ENCODE data around the gene G6PC2. TPM values are rescaled to one million over a fixed set of nuclear protein-coding genes. Genes with fewer than 3 reads are reported as not detected.

G6PC2 gene
- total RNA-seq, 1 donor from 2014 or later = not detected

DNA sequence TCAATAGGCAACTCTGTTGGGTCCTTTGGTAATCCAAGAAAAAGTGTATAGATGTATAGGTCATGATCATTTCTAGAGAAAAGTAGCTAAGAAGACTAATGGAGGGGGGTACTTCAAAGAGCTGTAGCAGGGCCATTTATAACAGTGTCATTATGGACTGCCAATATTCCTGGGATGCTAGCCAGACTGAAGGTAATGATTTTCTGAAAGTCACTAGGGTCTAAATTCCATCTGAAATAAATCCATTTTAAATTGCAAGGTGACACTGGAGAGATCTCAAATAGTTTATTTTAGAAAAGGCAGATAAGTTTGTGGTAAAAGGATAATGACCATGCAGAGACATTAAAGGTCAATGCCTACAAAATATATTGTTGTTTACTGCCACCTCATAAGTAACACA lies 6.4 kb upstream of the G6PC2 start:
- Mint-ChIP-seq H3K27me3 (ENCODE audit: unreplicated experiment) (no peaks in the 10 kb centered on the region), H3K9me3 (ENCODE audit: unreplicated experiment) (peaks cover 2% of the 10 kb centered on the region), H3K27ac (ENCODE audit: unreplicated experiment) (no peak overlapping the region), H3K36me3 (ENCODE audit: unreplicated experiment) (no peaks in the 10 kb centered on the region), H3K4me3 (ENCODE audit: unreplicated experiment) (no peak overlapping the region), H3K4me1 (ENCODE audit: low read depth, unreplicated experiment) (peaks cover 5% of the 10 kb centered on the region)
- DNase-seq = no peak
- TF ChIP-seq, protein P1, sequence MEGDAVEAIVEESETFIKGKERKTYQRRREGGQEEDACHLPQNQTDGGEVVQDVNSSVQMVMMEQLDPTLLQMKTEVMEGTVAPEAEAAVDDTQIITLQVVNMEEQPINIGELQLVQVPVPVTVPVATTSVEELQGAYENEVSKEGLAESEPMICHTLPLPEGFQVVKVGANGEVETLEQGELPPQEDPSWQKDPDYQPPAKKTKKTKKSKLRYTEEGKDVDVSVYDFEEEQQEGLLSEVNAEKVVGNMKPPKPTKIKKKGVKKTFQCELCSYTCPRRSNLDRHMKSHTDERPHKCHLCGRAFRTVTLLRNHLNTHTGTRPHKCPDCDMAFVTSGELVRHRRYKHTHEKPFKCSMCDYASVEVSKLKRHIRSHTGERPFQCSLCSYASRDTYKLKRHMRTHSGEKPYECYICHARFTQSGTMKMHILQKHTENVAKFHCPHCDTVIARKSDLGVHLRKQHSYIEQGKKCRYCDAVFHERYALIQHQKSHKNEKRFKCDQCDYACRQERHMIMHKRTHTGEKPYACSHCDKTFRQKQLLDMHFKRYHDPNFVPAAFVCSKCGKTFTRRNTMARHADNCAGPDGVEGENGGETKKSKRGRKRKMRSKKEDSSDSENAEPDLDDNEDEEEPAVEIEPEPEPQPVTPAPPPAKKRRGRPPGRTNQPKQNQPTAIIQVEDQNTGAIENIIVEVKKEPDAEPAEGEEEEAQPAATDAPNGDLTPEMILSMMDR (IDR thresholded peaks at IDR 0.05; ENCODE audit: partially characterized antibody, unreplicated experiment) = no peak

DNA sequence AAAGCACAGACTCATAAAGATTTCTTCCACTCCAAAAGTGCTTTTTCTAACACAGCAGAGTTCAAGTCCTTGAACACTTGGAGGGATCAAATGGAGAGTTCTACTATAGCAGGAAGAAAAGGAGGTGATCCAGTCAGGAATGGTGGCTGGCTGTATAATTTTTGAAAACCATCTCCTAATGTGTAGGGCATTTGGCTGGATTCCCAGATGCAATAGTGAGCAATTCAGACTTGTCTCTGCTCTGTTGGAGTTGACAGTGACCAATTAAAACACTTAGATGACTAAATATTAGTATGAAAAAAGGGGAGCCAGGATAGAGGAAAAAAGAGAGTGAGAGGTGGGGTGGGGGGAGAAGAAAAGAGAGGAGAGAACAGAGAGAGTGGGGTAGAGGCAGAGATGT lies 5.3 kb upstream of the G6PC2 start:
- no peaks in the 10 kb centered on the region for H3K9me3 Mint-ChIP-seq (ENCODE audit: unreplicated experiment)
- no peaks in the 10 kb centered on the region for H3K36me3 Mint-ChIP-seq (ENCODE audit: unreplicated experiment)
- H3K4me1 Mint-ChIP-seq (ENCODE audit: low read depth, unreplicated experiment) = no peaks in the 10 kb centered on the region
- no peak for DNase-seq
- TF ChIP-seq, protein P1 (IDR thresholded peaks at IDR 0.05; ENCODE audit: partially characterized antibody, unreplicated experiment) = no peak
- peaks cover 1% of the 10 kb centered on the region for H3K27me3 Mint-ChIP-seq (ENCODE audit: unreplicated experiment)
- no peak overlapping the region for H3K4me3 Mint-ChIP-seq (ENCODE audit: unreplicated experiment)
- no peak overlapping the region for H3K27ac Mint-ChIP-seq (ENCODE audit: unreplicated experiment)

DNA sequence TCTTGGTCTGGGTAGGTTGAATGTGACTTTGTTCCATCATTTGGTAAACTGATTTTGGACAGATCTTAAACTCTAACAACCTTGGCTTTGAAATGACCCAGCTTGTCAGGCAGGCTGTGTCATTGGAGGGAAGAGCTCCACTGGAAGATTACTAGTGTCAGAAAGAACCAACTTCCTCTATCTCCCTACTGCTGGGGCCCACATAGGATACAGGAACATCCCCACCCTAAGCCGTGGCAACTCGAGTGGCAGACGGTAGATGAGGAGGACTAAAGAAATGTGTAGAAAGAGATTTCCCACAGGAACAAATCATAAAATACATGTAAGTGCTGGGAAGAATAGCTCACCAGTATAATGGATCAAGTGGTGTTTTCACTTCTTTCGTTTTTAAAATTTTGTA lies 4.3 kb upstream of the G6PC2 start:
- H3K9me3 Mint-ChIP-seq (ENCODE audit: unreplicated experiment) = no peaks in the 10 kb centered on the region
- no peak for DNase-seq
- TF ChIP-seq, protein P1 (IDR thresholded peaks at IDR 0.05; ENCODE audit: partially characterized antibody, unreplicated experiment) = no peak
- no peaks in the 10 kb centered on the region for H3K4me1 Mint-ChIP-seq (ENCODE audit: low read depth, unreplicated experiment)
- H3K36me3 Mint-ChIP-seq (ENCODE audit: unreplicated experiment) = no peaks in the 10 kb centered on the region
- H3K27ac Mint-ChIP-seq (ENCODE audit: unreplicated experiment) = no peak overlapping the region
- H3K4me3 Mint-ChIP-seq (ENCODE audit: unreplicated experiment) = no peak overlapping the region
- peaks cover 1% of the 10 kb centered on the region for H3K27me3 Mint-ChIP-seq (ENCODE audit: unreplicated experiment)

DNA sequence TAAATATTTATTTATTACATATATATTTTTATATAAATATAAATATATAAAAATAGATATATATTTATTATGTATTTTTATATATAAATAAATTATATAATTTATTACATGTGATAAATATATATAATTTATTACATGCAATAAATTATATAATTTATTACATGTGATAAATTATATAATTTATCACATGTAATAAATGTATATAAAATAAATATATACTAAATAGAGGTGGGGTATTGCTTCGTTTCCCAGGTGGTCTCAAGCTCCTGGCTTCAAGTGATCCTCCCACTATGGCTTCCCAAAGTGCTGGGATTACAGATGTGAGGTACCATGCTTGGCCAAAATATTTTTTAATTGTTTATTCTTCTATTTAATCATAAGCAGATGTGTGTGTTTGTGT lies 3.6 kb upstream of the G6PC2 start:
- Mint-ChIP-seq H3K4me3 (ENCODE audit: unreplicated experiment) (no peak overlapping the region), H3K9me3 (ENCODE audit: unreplicated experiment) (no peaks in the 10 kb centered on the region), H3K27me3 (ENCODE audit: unreplicated experiment) (peaks cover 1% of the 10 kb centered on the region), H3K27ac (ENCODE audit: unreplicated experiment) (no peak overlapping the region), H3K4me1 (ENCODE audit: low read depth, unreplicated experiment) (no peaks in the 10 kb centered on the region), H3K36me3 (ENCODE audit: unreplicated experiment) (no peaks in the 10 kb centered on the region)
- TF ChIP-seq, protein P1 (IDR thresholded peaks at IDR 0.05; ENCODE audit: partially characterized antibody, unreplicated experiment) = no peak
- DNase-seq = no peak

DNA sequence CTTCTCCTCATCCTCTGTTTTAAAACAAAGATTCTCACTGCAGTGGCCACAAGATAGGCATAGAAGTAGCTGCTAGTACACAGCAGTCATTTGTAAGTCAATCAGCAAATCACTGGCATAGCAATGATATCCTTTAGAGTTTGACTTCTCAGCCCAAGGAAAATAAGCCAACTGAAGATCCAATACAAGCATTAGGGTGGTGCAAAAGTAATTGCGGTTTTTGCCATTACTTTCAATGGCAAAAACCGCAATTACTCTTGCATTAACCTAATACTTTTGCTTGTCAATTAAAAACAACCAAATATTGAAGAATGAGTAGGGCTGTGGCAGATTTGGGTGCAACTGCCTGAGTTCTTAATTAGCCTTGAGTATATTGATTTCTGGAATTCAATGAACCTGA lies 2.8 kb downstream of the G6PC2 start:
- Mint-ChIP-seq H3K27me3 (ENCODE audit: unreplicated experiment) (peaks cover 1% of the 10 kb centered on the region), H3K9me3 (ENCODE audit: unreplicated experiment) (no peaks in the 10 kb centered on the region), H3K4me3 (ENCODE audit: unreplicated experiment) (no peak overlapping the region), H3K36me3 (ENCODE audit: unreplicated experiment) (no peaks in the 10 kb centered on the region), H3K27ac (ENCODE audit: unreplicated experiment) (no peak overlapping the region), H3K4me1 (ENCODE audit: low read depth, unreplicated experiment) (peaks cover 2% of the 10 kb centered on the region)
- TF ChIP-seq, protein P1 (IDR thresholded peaks at IDR 0.05; ENCODE audit: partially characterized antibody, unreplicated experiment) = no peak
- no peak for DNase-seq
